Islet of Langerhans (tissue), 1 donor: ENCODE results near the gene NCAPG2.

ENCODE experiments used
- FAIRE-seq: peaks from one replicate; lab custom pipeline; 2011; peaks lifted over from hg19 to GRCh38; lab: Jason Lieb, UNC

Gene NCAPG2

DNA sequence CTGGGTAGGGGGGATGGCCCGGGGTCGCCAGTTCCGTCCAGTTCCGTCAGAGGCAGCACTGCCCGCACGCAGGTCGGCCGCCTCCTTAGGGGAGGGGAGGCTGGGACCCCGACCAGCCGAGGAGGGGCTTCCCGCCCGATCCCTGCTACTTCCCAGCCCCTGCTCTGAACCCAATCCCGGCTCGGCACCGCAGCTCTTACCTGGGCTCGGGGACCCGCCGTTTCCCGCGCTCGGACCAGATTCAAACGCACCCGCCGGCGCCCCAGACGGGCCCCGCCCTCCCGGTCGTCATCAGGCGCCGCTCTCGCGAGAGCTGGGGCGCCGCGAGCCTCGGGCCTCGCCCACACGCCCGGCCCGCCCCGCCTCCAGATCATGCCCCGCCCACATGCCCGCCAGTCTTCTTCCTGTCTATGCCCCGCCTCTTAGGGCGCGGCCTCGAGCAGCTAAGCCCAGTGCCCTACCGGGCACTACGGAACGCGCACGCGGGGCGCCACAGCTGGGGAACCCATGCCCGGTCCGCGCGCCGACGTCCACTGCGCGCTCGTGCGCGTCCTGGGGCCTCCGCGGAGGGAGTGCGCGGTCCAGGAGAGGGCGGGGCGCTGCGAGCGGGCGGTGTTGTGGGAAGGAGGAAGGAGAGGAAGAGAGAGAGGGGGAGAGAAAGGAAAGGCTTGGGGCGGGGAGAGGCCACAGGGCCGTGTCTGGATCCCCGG is at the start of gene NCAPG2:
Gene NCAPG2, minus strand, starts transcription at position 281 of the 710 bp plus-strand sequence. CDS start 2,905 bp downstream, outside the sequence.
- FAIRE-seq: no peak

DNA sequence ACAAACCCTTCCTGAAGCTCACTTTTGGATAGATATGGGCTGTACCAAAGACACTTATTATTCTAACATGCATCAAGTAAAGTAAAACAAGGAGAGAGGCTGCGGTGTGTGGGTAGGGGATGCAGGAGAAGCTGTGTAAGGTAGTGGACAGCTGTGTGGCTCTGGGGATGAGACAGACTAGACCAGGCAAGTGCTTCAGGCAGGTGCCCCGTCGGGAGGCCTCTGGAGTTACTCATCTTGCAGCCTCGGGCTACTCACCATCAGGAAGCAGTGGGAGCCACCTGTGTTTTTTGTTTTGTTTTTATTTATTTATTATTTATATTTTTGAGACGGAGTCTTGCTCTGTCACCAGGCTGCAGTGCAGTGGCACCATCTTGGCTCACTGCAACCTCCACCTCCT is 49.3 kb upstream of the NCAPG2 start:
- no peak for FAIRE-seq

DNA sequence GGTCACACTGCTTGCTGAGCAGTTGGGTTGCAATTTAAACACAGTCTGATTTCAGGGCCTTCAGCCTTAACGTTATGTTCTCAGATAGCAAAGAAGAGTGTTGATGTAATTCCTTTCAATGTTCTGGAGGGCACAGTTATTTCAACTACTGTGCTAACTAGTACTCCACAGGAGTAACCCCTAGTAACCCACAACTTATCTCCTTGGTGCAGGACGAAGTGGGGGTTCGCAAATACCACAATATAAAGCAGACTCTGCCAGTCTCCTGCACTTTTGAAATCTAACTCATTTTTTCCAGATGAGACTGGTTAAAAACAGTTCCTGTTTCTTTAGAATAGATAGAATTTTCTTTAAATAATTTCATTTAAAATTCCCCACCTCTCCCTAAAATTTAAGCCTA is 47.1 kb upstream of the NCAPG2 start:
- FAIRE-seq: no peak

DNA sequence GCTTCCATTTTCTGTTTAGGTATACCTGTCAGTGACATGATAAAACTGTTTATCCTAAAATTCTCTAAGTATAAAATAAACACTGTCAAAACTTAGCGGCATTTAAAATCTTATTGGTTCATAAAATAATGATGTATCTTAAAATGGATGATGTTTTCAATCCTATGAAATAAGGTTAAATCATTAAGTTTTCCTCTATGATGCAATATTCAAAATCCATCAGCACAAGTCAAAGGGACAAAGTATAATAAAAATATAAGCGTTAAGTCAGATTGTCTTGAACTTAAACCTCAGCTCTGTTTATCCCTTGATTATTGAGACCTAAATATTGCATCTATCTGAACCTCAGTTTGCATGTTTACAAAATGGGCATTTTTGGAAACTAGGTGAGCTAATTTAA is 46.6 kb upstream of the NCAPG2 start:
- FAIRE-seq: no peak

DNA sequence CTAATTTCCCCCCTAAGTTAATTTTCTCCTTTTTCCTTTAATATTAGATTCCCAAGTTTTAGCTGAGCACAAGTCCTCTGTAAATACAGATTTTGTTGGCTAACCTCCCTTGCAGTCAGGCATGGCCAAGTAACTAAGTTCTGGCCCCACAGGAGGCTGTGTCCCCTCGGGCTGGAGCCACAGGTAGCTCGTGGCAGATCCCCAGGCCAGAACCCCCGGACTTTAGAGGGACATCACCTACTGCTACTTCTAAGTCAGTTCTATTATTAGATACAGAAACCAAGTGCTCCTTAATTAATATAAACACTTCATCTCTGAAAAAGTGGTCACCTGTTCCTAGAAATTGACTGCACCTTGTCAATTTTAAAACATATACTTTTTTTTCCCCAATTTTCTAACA is 46.1 kb upstream of the NCAPG2 start:
- no peak for FAIRE-seq

DNA sequence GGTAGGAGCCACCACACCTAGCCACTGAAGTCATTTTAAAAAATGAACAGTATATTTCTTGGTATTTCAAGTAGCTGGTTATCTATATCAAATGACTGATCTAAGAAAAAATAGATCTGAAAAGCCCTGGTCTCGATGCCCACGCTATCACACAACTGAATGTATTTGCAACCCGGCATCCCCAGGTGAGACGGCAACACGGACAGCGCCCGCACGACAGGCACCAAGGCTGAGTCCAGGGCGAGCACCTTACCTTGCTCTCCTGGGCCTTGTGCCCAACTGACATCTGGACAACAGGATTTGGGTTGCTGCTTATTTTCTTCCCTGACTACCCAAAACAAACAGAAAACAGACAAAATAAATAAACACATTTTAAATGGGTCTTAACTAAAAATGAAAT is 44.8 kb upstream of the NCAPG2 start:
- FAIRE-seq: no peak

GRCh38 chr7:158748335-158748734 is 43.7 kb upstream of the NCAPG2 start:
- no peak for FAIRE-seq

- no peak for FAIRE-seq
Observed at GRCh38 chr7:158747408-158747807, 42.8 kb upstream of the NCAPG2 start.

GRCh38 chr7:158746957-158747356 is 42.4 kb upstream of the NCAPG2 start:
- FAIRE-seq: no peak

DNA sequence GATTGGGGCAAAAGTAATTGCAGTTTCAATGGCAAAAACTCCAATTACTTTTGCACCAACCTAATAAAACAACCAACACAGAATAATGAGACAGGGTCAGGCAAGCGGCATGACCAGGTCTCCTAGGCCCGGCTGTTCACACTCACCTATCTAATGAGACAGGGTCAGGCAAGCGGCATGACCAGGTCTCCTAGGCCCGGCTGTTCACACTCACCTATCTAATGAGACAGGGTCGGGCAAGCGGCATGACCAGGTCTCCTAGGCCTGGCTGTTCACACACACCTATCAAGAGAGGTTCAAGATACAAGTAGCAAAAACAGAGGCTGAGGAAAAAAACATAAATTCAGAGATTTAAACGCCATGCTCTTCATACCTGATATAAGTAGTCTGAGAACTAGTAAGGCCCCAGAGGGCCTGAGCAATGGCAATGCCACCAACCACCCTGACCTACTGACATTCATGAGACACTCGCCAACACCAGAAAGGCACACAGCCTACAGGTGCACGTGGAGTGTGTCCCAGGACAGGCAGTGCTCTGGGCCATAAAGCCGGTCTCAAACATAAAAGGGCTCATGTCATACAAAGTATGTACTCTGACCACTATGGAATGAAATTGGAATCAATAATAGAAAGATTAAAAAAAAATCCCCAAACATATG is 40.6 kb upstream of the NCAPG2 start:
- no peak for FAIRE-seq

DNA sequence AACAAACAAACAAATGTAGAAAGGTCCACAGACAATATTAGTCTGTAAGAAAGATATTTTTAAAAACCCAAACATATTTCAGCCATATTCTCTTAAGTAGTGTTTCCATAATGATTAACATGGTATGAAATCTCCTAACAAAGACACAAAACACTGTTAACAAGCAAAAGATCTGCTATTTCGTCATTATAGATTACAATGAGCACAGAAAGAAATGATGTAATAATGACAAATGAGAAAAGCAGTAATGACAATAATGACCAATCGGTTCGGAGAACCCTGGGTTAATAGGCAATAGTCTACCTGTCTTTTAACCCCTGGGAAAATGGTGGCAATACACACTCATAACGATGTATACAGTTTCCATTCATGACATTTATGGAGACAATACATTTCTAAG is 39.5 kb upstream of the NCAPG2 start:
- no peak for FAIRE-seq

GRCh38 chr7:158743219-158743618 is 38.6 kb upstream of the NCAPG2 start:
- FAIRE-seq: no peak

GRCh38 chr7:158742065-158742821 is 37.6 kb upstream of the NCAPG2 start:
- no peak for FAIRE-seq

DNA sequence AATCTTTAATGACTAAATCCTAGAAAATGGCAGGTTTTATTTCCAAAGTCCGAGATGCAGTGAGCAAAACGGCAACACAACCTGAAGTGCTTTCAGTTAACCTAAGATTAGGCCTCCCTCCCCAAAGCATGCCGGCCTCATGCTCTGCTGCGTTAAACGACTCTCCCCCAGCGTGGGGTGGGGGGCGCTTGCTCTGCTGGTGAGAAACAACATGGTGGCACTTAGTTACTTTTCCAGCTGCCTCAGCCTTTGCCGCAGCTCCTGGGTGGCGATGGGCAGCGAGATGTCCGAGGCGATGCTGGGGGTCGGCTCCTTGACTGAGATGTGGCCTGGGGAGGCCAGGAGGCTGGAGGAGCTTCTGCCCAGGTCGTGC is 36.7 kb upstream of the NCAPG2 start:
- no peak for FAIRE-seq

DNA sequence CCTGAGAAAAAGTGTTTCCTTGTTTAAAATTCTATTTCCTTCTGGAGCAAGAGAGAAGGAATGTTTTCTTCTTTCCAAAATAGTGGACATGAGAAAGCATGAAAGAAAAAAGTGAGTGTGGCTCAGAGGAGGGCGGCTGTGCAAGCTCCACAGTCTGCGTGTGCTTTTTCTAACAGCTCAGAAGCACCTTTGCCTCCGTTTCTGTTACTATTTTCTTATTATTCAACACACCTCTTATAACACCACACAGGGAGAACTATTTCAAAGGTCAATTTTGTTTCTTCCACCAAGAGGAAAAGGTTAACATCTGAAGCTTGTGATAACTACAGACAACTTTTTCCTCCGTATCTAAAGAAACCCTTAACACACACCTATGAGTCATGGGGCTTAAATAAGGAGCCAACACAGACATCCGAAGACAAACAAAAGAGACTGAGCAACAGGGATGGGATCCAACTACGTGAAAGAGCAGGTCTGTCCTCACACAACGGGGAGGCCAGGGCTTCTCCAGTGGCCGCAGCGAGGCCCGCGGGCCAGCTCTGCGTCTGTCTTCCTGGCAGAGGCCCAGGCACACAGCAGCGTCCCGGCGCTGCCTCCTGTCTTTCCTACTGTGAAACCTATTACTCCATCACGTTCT is 36.2 kb upstream of the NCAPG2 start:
- no peak for FAIRE-seq

GRCh38 chr7:158740013-158740656 is 35.5 kb upstream of the NCAPG2 start:
- no peak for FAIRE-seq

DNA sequence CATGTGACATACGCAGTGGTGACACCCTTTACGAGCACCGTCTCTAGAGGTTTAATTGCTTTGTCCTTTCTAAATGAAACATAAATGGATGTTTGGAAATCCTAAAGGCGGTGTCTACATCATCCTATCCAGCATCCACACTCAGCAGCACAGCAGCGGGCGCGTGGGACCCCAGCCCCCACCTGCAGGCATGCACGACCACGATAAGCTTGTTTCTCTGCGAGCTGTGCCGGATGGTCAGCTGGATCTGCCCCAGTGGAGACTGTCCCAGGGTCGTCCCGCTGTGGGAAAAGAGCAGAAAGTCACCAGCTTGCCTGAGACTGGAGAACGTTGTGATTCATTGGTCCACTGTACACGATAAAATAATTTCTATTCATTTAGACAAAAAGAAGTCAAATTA is 34.2 kb upstream of the NCAPG2 start:
- no peak for FAIRE-seq

DNA sequence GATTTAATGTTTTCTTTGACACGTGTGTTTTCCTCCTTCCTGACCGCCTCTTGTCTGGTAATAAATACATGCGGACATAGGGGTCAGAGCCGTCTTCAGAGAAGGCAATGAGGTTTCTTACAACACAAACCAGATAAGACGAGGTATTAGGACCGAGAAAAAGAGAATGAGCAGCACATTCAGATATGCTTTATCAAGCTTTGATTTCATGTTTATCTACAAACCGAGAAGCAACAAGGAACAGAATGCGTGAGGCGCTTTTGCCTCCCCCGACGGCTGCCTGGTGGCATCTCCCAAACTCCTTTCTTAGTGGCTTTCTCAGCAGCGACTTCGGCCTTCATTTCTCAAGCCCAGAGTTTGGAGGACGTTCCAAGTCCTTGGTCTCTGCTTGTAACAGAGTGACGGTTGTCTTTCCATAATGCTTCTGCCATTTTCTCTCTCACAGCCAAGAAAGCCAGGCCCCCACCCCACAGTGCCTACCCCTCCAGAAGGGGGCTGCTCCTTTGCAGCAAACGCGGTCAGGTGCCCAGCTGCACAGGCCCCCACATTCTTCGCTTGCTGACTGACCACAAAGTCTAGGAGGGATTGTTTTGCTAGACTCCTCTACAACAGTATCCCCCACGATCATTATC is 32.6 kb upstream of the NCAPG2 start:
- no peak for FAIRE-seq

DNA sequence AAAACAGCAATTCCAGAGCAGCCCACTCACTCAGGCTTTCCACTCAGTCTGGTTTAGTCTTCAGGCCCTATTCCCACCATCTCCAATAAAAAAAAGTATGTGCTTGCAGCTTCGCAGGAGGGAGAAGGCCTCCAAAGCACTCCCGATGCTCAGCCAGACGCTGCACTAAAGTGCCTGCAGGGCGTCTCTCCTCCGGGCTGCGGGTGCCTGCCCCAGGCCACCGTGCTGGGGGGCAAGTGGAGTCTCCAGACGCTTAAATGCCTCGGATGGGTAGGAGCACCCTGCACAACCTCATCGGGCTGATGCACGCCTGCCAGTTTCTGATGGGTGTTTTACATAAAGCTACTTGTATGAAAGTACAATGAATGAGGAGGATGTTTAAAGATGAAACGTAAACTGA is 31.3 kb upstream of the NCAPG2 start:
- FAIRE-seq: no peak

- no peak for FAIRE-seq
Observed at GRCh38 chr7:158734861-158735260, 30.3 kb upstream of the NCAPG2 start.

GRCh38 chr7:158733775-158734494 is 29.3 kb upstream of the NCAPG2 start:
- no peak for FAIRE-seq

DNA sequence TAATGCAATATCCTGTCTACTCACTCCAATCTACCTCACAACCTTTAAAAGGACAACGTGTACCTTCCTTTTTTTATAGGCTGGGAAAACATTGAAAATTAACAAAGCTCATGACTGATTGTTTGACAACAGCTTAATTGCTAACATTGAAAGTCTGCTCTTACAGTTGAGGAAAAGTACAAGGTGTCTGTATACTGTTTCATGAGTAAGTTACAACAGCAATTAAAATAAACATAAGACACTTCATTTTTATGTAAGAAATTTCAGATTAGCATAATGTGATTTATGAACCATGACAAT is 28.6 kb upstream of the NCAPG2 start:
- FAIRE-seq: no peak
